Measurements from ENCODE around the gene EFCAB8.
"Not testable (repeated sequence)": the region's sequence is repeated elsewhere in the genome, so short reads cannot be mapped to it uniquely, and the experiment has no call there.

The EFCAB8 gene

GRCh38 chr20:32974204-32975064 is 115.7 kb downstream of the EFCAB8 start:
- DNase-seq, result not testable (repeated sequence)

- not testable (repeated sequence) for DNase-seq
Measured at GRCh38 chr20:32975121-32975520, 116.4 kb downstream of the EFCAB8 start.

GRCh38 chr20:32975698-32976674 is 117.3 kb downstream of the EFCAB8 start:
- no peak for DNase-seq

GRCh38 chr20:32976746-32977145 is 118.0 kb downstream of the EFCAB8 start:
- DNase-seq, result no peak

GRCh38 chr20:32977281-32978008 is 118.7 kb downstream of the EFCAB8 start:
- DNase-seq, result no peak

- no peak for DNase-seq
Measured at GRCh38 chr20:32978009-32978335, 119.2 kb downstream of the EFCAB8 start.

- no peak for DNase-seq
Measured at GRCh38 chr20:32979201-32979998, 120.7 kb downstream of the EFCAB8 start.

- DNase-seq, result no peak
Measured at GRCh38 chr20:32980131-32980941, 121.6 kb downstream of the EFCAB8 start.

GRCh38 chr20:32980990-32981389 is 122.3 kb downstream of the EFCAB8 start:
- no peak for DNase-seq

- no peak for DNase-seq
Measured at GRCh38 chr20:32982617-32983458, 124.1 kb downstream of the EFCAB8 start.

GRCh38 chr20:32983459-32984112 is 124.9 kb downstream of the EFCAB8 start:
- no peak for DNase-seq

- DNase-seq, result no peak
Measured at GRCh38 chr20:32984196-32984595, 125.5 kb downstream of the EFCAB8 start.

GRCh38 chr20:32984631-32985354 is 126.1 kb downstream of the EFCAB8 start:
- no peak for DNase-seq

GRCh38 chr20:32985596-32985995 is 126.9 kb downstream of the EFCAB8 start:
- no peak for DNase-seq

- DNase-seq, result no peak
Measured at GRCh38 chr20:32986331-32986966, 127.7 kb downstream of the EFCAB8 start.

- no peak for DNase-seq
Measured at GRCh38 chr20:32987044-32987825, 128.5 kb downstream of the EFCAB8 start.

- DNase-seq, result no peak
Measured at GRCh38 chr20:32988008-32988407, 129.3 kb downstream of the EFCAB8 start.
